PC-3 (cell line): ENCODE measurements around the gene DNAAF5. TPM values are rescaled to one million over a fixed set of nuclear protein-coding genes. Genes with fewer than 3 reads are reported as not detected.

Experiments used
- ATAC-seq: fragments of 200-7000 bp; cut with Tn5 transposase; 2 replicates; pipeline ENCODE4 v1.9.1; 2020; ENCODE audit warnings: mild to moderate bottlenecking, moderate library complexity
- BruUV-seq: library from RNA; stranded (reverse); fragments of 400-500 nt; replicated peaks from 2 replicates; lab custom pipeline; 2021; lab: Mats Ljungman, UMichigan
- CTCF ChIA-PET: fragments of 300-600 bp; sonication (Branson Sonifier 250); formaldehyde crosslinking; loops from one replicate; lab custom pipeline; 2022; ENCODE audit warnings: antibody characterized with exemption; lab: Charles Lee
- POLR2A ChIA-PET: fragments of 300-600 bp; sonication (Branson Sonifier 250); formaldehyde crosslinking; loops from one replicate; lab custom pipeline; 2022; ENCODE audit warnings: antibody characterized with exemption; ENCODE audit not compliant: unreplicated experiment; lab: Charles Lee
- DNase-seq: peaks from one replicate; pipeline ENCODE4 v3.0.0-alpha.2; 2015
- H2AFZ ChIP-seq: fragments of 300-600 bp; sonication (generic); 2 replicates; pipeline ENCODE4 v1.6.0; 2016; ENCODE audit warnings: antibody characterized with exemption, low read length
- H3F3A ChIP-seq: fragments of 300-600 bp; sonication (generic); one replicate; pipeline ENCODE4 v1.6.0; 2017; ENCODE audit warnings: antibody characterized with exemption, low read length, control low read depth, mild to moderate bottlenecking; ENCODE audit not compliant: unreplicated experiment
- H3K27ac ChIP-seq: fragments of 300-600 bp; sonication (generic); 2 replicates; pipeline ENCODE4 v1.5.1; 2016; ENCODE audit warnings: mild to moderate bottlenecking, low read length
- H3K27me3 ChIP-seq: fragments of 300-600 bp; sonication (generic); 2 replicates; pipeline ENCODE4 v1.6.1; 2016; ENCODE audit warnings: low read length, mixed read lengths
- H3K36me3 ChIP-seq: fragments of 300-600 bp; sonication (generic); 2 replicates; pipeline ENCODE4 v1.6.1; 2016; ENCODE audit warnings: low read depth, mixed run types, low read length, mixed read lengths
- H3K4me1 ChIP-seq: fragments of 300-600 bp; sonication (generic); 2 replicates; pipeline ENCODE4 v1.5.1; 2016; ENCODE audit warnings: low read length; ENCODE audit not compliant: insufficient read depth
- H3K4me2 ChIP-seq: fragments of 300-600 bp; sonication (generic); 2 replicates; pipeline ENCODE4 v1.6.0; 2016; ENCODE audit warnings: low read length
- H3K4me3 ChIP-seq: fragments of 300-600 bp; sonication (generic); 2 replicates; pipeline ENCODE4 v1.5.1; 2016; ENCODE audit warnings: mild to moderate bottlenecking, low read length, mixed read lengths
- H3K79me2 ChIP-seq: fragments of 300-600 bp; sonication (generic); 2 replicates; pipeline ENCODE4 v1.6.1; 2017; ENCODE audit warnings: low read length, mixed read lengths
- H3K9ac ChIP-seq: fragments of 300-600 bp; sonication (generic); 2 replicates; pipeline ENCODE4 v1.6.0; 2016; ENCODE audit warnings: mild to moderate bottlenecking, low read length
- H3K9me2 ChIP-seq: fragments of 300-600 bp; sonication (generic); replicated peaks from 2 replicates; pipeline ENCODE4 v1.6.1; 2016; ENCODE audit warnings: mixed run types, low read length, mixed read lengths
- H3K9me3 ChIP-seq: fragments of 300-600 bp; sonication (generic); 2 replicates; pipeline ENCODE4 v1.6.1; 2016; ENCODE audit warnings: low read length, mixed read lengths
- H4K20me1 ChIP-seq: fragments of 300-600 bp; sonication (generic); 2 replicates; pipeline ENCODE4 v1.6.1; 2016; ENCODE audit warnings: low read length, mixed read lengths
- CTCF ChIP-seq: fragments of 300-600 bp; sonication (generic); conservative IDR thresholded peaks from 2 replicates; pipeline ENCODE4 v1.5.1; 2017; ENCODE audit warnings: antibody characterized with exemption, low read depth, mild to moderate bottlenecking, low read length
- EZH2 ChIP-seq: fragments of 300-600 bp; sonication (generic); IDR thresholded peaks from one replicate; pipeline ENCODE4 v1.6.1; 2017; ENCODE audit warnings: antibody characterized with exemption, mild to moderate bottlenecking, low read length; ENCODE audit not compliant: unreplicated experiment
- EZH2phosphoT487 ChIP-seq: fragments of 300-600 bp; sonication (generic); IDR thresholded peaks from 2 replicates; pipeline ENCODE4 v1.6.1; 2018; ENCODE audit warnings: mild to moderate bottlenecking, antibody characterized with exemption, low read length, borderline replicate concordance
- intact Hi-C: fragments of 100-400 bp; cut with micrococcal nuclease; formaldehyde crosslinking; loops from 2 replicates; pipeline ENCODE4 v1.9.0; 2023
- total RNA-seq: library from RNA; depleted of rRNA; stranded (reverse); fragments of >200 nt; gene quantifications from 2 replicates; pipeline ENCODE4 v1.2.3, GENCODE V29; 2014

Gene DNAAF5
- total RNA-seq, 1 experiment from 2014 or later, result 66.3 TPM

- intact Hi-C loops, result no loop called here
- Histone ChIP-seq H3K36me3 (peaks cover 5% of the 10 kb centered on the region), H3K27me3 (no peaks in the 10 kb centered on the region), H3K4me1 (no peaks in the 10 kb centered on the region), H3K79me2 (no peaks in the 10 kb centered on the region), H3F3A (peaks cover 4% of the 10 kb centered on the region), H3K9ac (no peak overlapping the region), H3K4me2 (no peak overlapping the region), H3K9me3 (no peaks in the 10 kb centered on the region), H4K20me1 (no peaks in the 10 kb centered on the region), H3K4me3 (no peak overlapping the region), H3K9me2 (no peaks in the 10 kb centered on the region), H3K27ac (no peak overlapping the region), H2AFZ (no peak overlapping the region)
- DNase-seq (no peak), ATAC-seq (no peak)
- ChIA-PET POLR2A (no interaction called here), CTCF (no interaction called here)
- no TSS peak for BruUV-seq
- TF ChIP-seq EZH2, result no peak
Measured at GRCh38 chr7:781936-782529, 55.5 kb downstream of the DNAAF5 start.

- Histone ChIP-seq H3K4me2 (no peak overlapping the region), H3K4me1 (no peaks in the 10 kb centered on the region), H4K20me1 (no peaks in the 10 kb centered on the region), H3K9me2 (no peaks in the 10 kb centered on the region), H2AFZ (no peak overlapping the region), H3K79me2 (no peaks in the 10 kb centered on the region), H3K9me3 (no peaks in the 10 kb centered on the region), H3K36me3 (peaks cover 7% of the 10 kb centered on the region), H3K27ac (no peak overlapping the region), H3K27me3 (no peaks in the 10 kb centered on the region), H3K9ac (no peak overlapping the region), H3F3A (peaks cover 4% of the 10 kb centered on the region), H3K4me3 (no peak overlapping the region)
- DNase-seq (no peak), ATAC-seq (no peak)
- BruUV-seq, result no TSS peak
- POLR2A ChIA-PET, result no interaction called here
- intact Hi-C loops, result no loop called here
- TF ChIP-seq EZH2 (no peak), EZH2phosphoT487 (no peak)
- CTCF ChIA-PET, result no interaction called here
Measured at GRCh38 chr7:782718-783449, 56.4 kb downstream of the DNAAF5 start.

GRCh38 chr7:783556-784490 lies 57.3 kb downstream of the DNAAF5 start:
- Histone ChIP-seq H3K27ac (no peak overlapping the region), H3K4me3 (no peak overlapping the region), H3F3A (peaks cover 4% of the 10 kb centered on the region), H2AFZ (no peak overlapping the region), H3K4me1 (no peaks in the 10 kb centered on the region), H3K4me2 (no peak overlapping the region), H3K9ac (no peak overlapping the region), H3K36me3 (peaks cover 7% of the 10 kb centered on the region), H3K9me3 (no peaks in the 10 kb centered on the region), H4K20me1 (no peaks in the 10 kb centered on the region), H3K27me3 (no peaks in the 10 kb centered on the region), H3K9me2 (no peaks in the 10 kb centered on the region), H3K79me2 (no peaks in the 10 kb centered on the region)
- no peak for ATAC-seq
- intact Hi-C loops, result no loop called here
- POLR2A ChIA-PET, result no interaction called here
- BruUV-seq, result no TSS peak
- no peak for DNase-seq
- CTCF ChIA-PET, result no interaction called here
- TF ChIP-seq EZH2, result no peak
- no peak for TF ChIP-seq EZH2phosphoT487
- no peak for TF ChIP-seq CTCF
